K562 (cell line): ENCODE results near the gene CTF1. TPM values are rescaled to one million over a fixed set of nuclear protein-coding genes. Genes with fewer than 3 reads are reported as not detected.

Experiments
- ARID3A ChIP-seq: IDR thresholded peaks from 2 replicates; pipeline ENCODE4 v1.6.1; 2012; ENCODE audit warnings: low read depth, low read length, improper control_type of control experiment, borderline replicate concordance
- DEAF1 ChIP-seq: fragments of 450-650 bp; formaldehyde crosslinking; IDR thresholded peaks from 2 replicates; pipeline ENCODE4 v1.4.0; 2020; ENCODE audit warnings: mild to moderate bottlenecking, moderate library complexity
- DLX4 ChIP-seq: fragments of 250-450 bp; sonication (Bioruptor Pico); IDR thresholded peaks from 2 replicates; pipeline ENCODE4 v1.6.1; 2021; ENCODE audit warnings: mild to moderate bottlenecking
- E2F8 ChIP-seq: fragments of 450-650 bp; IDR thresholded peaks from 2 replicates; pipeline ENCODE4 v1.7.1; 2018; ENCODE audit warnings: mild to moderate bottlenecking, low read depth; ENCODE audit not compliant: partially characterized antibody
- IRF2 ChIP-seq: sonication (generic); formaldehyde crosslinking; IDR thresholded peaks from 2 replicates; pipeline ENCODE4 v1.8.1; 2022; ENCODE audit warnings: mild to moderate bottlenecking, missing genetic modification reagents
- MLLT1 ChIP-seq, 2 experiments: fragments of 450-650 bp; IDR thresholded peaks; 2 replicates each; pipeline ENCODE4 v1.6.1; 2016
- NCOA2 ChIP-seq, 2 experiments: fragments of 450-650 bp; IDR thresholded peaks; 2 replicates each; pipeline ENCODE4 v1.6.1; 2018; ENCODE audit warnings: mild to moderate bottlenecking in 2 of 2, moderate library complexity in 1 of 2; ENCODE audit not compliant: partially characterized antibody in 2 of 2
- POLR2AphosphoS2 ChIP-seq: IDR thresholded peaks from 2 replicates; pipeline ENCODE4 v1.6.1; 2012; ENCODE audit warnings: low read length, improper control_type of control experiment
- RBM14 ChIP-seq: fragments of 200-400 bp; formaldehyde crosslinking; IDR thresholded peaks from 2 replicates; pipeline ENCODE4 v1.6.1; 2018; ENCODE audit warnings: low read depth, mild to moderate bottlenecking, low read length, moderate library complexity, borderline replicate concordance; ENCODE audit not compliant: insufficient read depth
- RFX5 ChIP-seq: IDR thresholded peaks from 2 replicates; pipeline ENCODE4 v1.6.1; 2011; ENCODE audit warnings: low read depth, mild to moderate bottlenecking, improper control_type of control experiment, low read length
- U2AF1 ChIP-seq: fragments of 200-400 bp; formaldehyde crosslinking; optimal IDR thresholded peaks from 2 replicates; pipeline ENCODE3; 2017; ENCODE audit warnings: mild to moderate bottlenecking, low read depth, low read length, moderate library complexity
- ZNF41 ChIP-seq: fragments of 250-450 bp; sonication (Bioruptor Pico); conservative IDR thresholded peaks from 2 replicates; pipeline ENCODE4 v1.4.0; 2020; ENCODE audit warnings: mild to moderate bottlenecking
- polyA plus RNA-seq, 8 experiments: library from polyadenylated mRNA; depleted of rRNA in 4 of 8; stranded (reverse) in 5 of 8; unstranded in 3 of 8; fragments of >200 nt; fragmentation: Nextera tagmentation in 2 of 8; fragmentation: Illumina TruSeq in 1 of 8; extraction: Ambion mirVana in 2 of 8; extraction: Trizol in 1 of 8; gene quantifications; 2 replicates each; pipeline versions ENCODE4 v1.2.1 to v1.2.3, GENCODE V29; 2011 to 2014; ENCODE audit warnings: inconsistent platforms in 1 of 8, missing spikeins in 1 of 8
- total RNA-seq, 7 experiments: library from RNA; depleted of rRNA in 6 of 7; stranded (reverse); fragments of >200 nt in 6 of 7; fragmentation: Illumina TruSeq in 2 of 7; extraction: Trizol in 2 of 7; gene quantifications; 2 replicates each; pipeline versions ENCODE4 v1.2.1 to v1.2.3, GENCODE V29; 2011 to 2021; ENCODE audit warnings: low replicate concordance in 1 of 7
- TF ChIP-seq, protein P1 (sequence below): fragments of 250-450 bp; sonication (Bioruptor Pico); IDR thresholded peaks from 2 replicates; pipeline ENCODE4 v1.4.0; 2020; ENCODE audit warnings: borderline replicate concordance
- TF ChIP-seq, protein P2 (sequence below): conservative IDR thresholded peaks from 2 replicates; pipeline ENCODE4 v1.6.1; 2011; ENCODE audit warnings: low read depth, mild to moderate bottlenecking, low read length; ENCODE audit not compliant: control insufficient read depth

CTF1 gene
- total and polyA plus RNA-seq, 9 of the 15 experiments (the other 6 are each of a cell fraction or from before 2014, with no cell fraction given): 0.24 to 2.5 (median 0.44) TPM

- TF ChIP-seq, protein P1, sequence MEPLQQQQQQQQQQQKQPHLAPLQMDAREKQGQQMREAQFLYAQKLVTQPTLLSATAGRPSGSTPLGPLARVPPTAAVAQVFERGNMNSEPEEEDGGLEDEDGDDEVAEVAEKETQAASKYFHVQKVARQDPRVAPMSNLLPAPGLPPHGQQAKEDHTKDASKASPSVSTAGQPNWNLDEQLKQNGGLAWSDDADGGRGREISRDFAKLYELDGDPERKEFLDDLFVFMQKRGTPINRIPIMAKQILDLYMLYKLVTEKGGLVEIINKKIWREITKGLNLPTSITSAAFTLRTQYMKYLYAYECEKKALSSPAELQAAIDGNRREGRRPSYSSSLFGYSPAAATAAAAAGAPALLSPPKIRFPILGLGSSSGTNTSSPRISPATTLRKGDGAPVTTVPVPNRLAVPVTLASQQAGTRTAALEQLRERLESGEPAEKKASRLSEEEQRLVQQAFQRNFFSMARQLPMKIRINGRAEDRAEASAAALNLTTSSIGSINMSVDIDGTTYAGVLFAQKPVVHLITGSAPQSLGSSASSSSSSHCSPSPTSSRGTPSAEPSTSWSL (CRISPR knock-in tag): peak; percentile 47; the same call in 1 of the 2 replicates
- TF ChIP-seq RFX5: no peak
- no peak for TF ChIP-seq E2F8
- TF ChIP-seq ARID3A: no peak
- peak; percentile 48 for TF ChIP-seq U2AF1
- TF ChIP-seq DLX4: no peak
- peak; percentile 87 for TF ChIP-seq IRF2 (CRISPR knock-in tag)
- no peak for TF ChIP-seq MLLT1 (IDR thresholded peaks at IDR 0.05)
- TF ChIP-seq, protein P2, sequence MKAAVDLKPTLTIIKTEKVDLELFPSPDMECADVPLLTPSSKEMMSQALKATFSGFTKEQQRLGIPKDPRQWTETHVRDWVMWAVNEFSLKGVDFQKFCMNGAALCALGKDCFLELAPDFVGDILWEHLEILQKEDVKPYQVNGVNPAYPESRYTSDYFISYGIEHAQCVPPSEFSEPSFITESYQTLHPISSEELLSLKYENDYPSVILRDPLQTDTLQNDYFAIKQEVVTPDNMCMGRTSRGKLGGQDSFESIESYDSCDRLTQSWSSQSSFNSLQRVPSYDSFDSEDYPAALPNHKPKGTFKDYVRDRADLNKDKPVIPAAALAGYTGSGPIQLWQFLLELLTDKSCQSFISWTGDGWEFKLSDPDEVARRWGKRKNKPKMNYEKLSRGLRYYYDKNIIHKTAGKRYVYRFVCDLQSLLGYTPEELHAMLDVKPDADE: no peak; the same call in none of the 2 replicates
- no peak for TF ChIP-seq POLR2AphosphoS2
- no peak for TF ChIP-seq DEAF1 (CRISPR knock-in tag)
- no peak for TF ChIP-seq RBM14
- no peak for TF ChIP-seq NCOA2 (IDR thresholded peaks at IDR 0.05; ENCODE audit: partially characterized antibody in 2 of 2)
- TF ChIP-seq ZNF41: no peak
These were observed 2.5 kb upstream of the CTF1 start, which contains the start of gene BCL7C (continued) for GRCh38 chr16:30893744-30894539.
